Endodermal cell (in vitro differentiated cells): ENCODE data around the gene FAIM2. TPM values are rescaled to one million over a fixed set of nuclear protein-coding genes. Genes with fewer than 3 reads are reported as not detected.

Experiments used
- DNase-seq: peaks from one replicate; pipeline ENCODE4 v3.0.0-alpha.2; 2017
- H3K27ac ChIP-seq: 2 replicates; pipeline ENCODE4 v1.5.1; 2013; ENCODE audit warnings: mild to moderate bottlenecking, low read depth, low read length, moderate library complexity
- H3K27me3 ChIP-seq: 2 replicates; pipeline ENCODE4 v1.6.1; 2013; ENCODE audit warnings: mild to moderate bottlenecking, low read length, moderate library complexity; ENCODE audit not compliant: insufficient read depth, control insufficient read depth, poor library complexity, severe bottlenecking
- H3K36me3 ChIP-seq: 2 replicates; pipeline ENCODE4 v1.7.0; 2013; ENCODE audit warnings: mild to moderate bottlenecking, low read length, moderate library complexity; ENCODE audit not compliant: control insufficient read depth, insufficient read depth
- H3K4me1 ChIP-seq: one replicate; pipeline ENCODE4 v1.7.0; 2013; ENCODE audit warnings: low read length; ENCODE audit not compliant: control insufficient read depth, insufficient read depth
- H3K4me3 ChIP-seq: 2 replicates; pipeline ENCODE4 v1.5.1; 2013; ENCODE audit warnings: mild to moderate bottlenecking, low read length, moderate library complexity
- H3K9ac ChIP-seq: 2 replicates; pipeline ENCODE4 v1.6.1; 2013; ENCODE audit warnings: mild to moderate bottlenecking, low read length, moderate library complexity; ENCODE audit not compliant: poor library complexity, severe bottlenecking; ENCODE audit errors: extremely low read depth
- H3K9me3 ChIP-seq: 2 replicates; pipeline ENCODE4 v1.6.1; 2013; ENCODE audit warnings: mild to moderate bottlenecking, low read length, moderate library complexity; ENCODE audit not compliant: control insufficient read depth
- H3K27ac Mint-ChIP-seq: 2 replicates; pipeline ENCODE4 v1.8.0; 2020; ENCODE audit warnings: mixed read lengths
- H3K27me3 Mint-ChIP-seq: 2 replicates; pipeline ENCODE4 v1.8.0; 2021; ENCODE audit warnings: mild to moderate bottlenecking, mixed read lengths; ENCODE audit not compliant: insufficient read depth
- H3K36me3 Mint-ChIP-seq: 2 replicates; pipeline ENCODE4 v1.8.0; 2020; ENCODE audit warnings: low read depth, mixed read lengths
- H3K4me1 Mint-ChIP-seq: 2 replicates; pipeline ENCODE4 v1.8.0; 2020; ENCODE audit warnings: mixed read lengths
- H3K4me3 Mint-ChIP-seq: 2 replicates; pipeline ENCODE4 v1.8.0; 2020; ENCODE audit warnings: mild to moderate bottlenecking, moderate library complexity, mixed read lengths
- H3K9me3 Mint-ChIP-seq: 2 replicates; pipeline ENCODE4 v1.8.0; 2020; ENCODE audit warnings: mild to moderate bottlenecking, mixed read lengths
- WGBS, 2 experiments: methylation state at CpG; one replicate each; pipeline versions ENCODE4 v1.1.5 to v1.1.7; 2013; ENCODE audit warnings: missing lambda C conversion rate in 2 of 2, mixed read lengths in 1 of 2; ENCODE audit not compliant: insufficient coverage in 1 of 2, insufficient read length in 1 of 2; 5-methylcytosine and 5-hydroxymethylcytosine counted together
- total RNA-seq, 2 donors: library from RNA; stranded (reverse); fragmentation: NEBNext Ultra II Directional in 1 of 2; extraction: Animal tissue kit (Norgen Biotek cat#: 25700) in 1 of 2; gene quantifications; 2 replicates in 1 of 2; 3 replicates in 1 of 2; pipeline ENCODE4 v1.2.1, GENCODE V29; 2021
- TF ChIP-seq, protein P1 (sequence below): fragments of 200-600 bp; sonication (generic); conservative IDR thresholded peaks from 2 replicates; pipeline ENCODE4 v1.5.0; 2021; ENCODE audit warnings: antibody characterized with exemption, mild to moderate bottlenecking

Gene FAIM2
- total RNA-seq, 2 donors from 2014 or later = not detected

DNA sequence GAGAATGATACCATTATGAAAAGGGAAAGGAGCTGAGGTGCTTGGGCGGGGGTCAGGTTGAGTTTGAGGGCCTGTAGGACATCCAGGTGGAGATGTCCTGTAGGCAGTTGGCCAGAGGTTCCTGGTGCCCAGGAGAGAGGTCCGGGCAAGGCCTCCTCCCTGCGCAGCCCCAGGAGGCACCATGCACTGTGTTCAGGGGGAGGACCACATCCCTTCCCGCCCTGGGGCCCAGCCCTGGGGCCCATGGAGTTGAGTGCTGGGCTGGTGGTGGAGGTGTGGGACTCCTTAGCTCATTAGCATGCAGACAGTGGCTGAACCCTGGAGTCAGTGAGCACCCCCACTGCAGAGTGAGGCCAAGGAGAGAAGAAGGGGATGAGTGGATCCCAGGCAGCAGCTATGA is 5.7 kb upstream of the FAIM2 start:
- Mint-ChIP-seq H3K4me1 (peaks cover 29% of the 10 kb centered on the region), H3K27me3 (peaks cover 24% of the 10 kb centered on the region), H3K9me3 (no peaks in the 10 kb centered on the region), H3K27ac (no peak overlapping the region), H3K4me3 (no peak overlapping the region), H3K36me3 (no peaks in the 10 kb centered on the region)
- no peak overlapping the region for H3K4me3 ChIP-seq
- TF ChIP-seq, protein P1, sequence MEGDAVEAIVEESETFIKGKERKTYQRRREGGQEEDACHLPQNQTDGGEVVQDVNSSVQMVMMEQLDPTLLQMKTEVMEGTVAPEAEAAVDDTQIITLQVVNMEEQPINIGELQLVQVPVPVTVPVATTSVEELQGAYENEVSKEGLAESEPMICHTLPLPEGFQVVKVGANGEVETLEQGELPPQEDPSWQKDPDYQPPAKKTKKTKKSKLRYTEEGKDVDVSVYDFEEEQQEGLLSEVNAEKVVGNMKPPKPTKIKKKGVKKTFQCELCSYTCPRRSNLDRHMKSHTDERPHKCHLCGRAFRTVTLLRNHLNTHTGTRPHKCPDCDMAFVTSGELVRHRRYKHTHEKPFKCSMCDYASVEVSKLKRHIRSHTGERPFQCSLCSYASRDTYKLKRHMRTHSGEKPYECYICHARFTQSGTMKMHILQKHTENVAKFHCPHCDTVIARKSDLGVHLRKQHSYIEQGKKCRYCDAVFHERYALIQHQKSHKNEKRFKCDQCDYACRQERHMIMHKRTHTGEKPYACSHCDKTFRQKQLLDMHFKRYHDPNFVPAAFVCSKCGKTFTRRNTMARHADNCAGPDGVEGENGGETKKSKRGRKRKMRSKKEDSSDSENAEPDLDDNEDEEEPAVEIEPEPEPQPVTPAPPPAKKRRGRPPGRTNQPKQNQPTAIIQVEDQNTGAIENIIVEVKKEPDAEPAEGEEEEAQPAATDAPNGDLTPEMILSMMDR = no peak
- no peak overlapping the region for H3K9ac ChIP-seq
- no peak overlapping the region for H3K27ac ChIP-seq
- DNase-seq = no peak
- H3K4me1 ChIP-seq = peaks cover 2% of the 10 kb centered on the region
- 80 to 92% methylated on average over 1 to 4 of the region's 4 CpGs for WGBS, 2 experiments
- H3K27me3 ChIP-seq = peaks cover 12% of the 10 kb centered on the region
- H3K36me3 ChIP-seq = no peaks in the 10 kb centered on the region
- H3K9me3 ChIP-seq = no peaks in the 10 kb centered on the region

DNA sequence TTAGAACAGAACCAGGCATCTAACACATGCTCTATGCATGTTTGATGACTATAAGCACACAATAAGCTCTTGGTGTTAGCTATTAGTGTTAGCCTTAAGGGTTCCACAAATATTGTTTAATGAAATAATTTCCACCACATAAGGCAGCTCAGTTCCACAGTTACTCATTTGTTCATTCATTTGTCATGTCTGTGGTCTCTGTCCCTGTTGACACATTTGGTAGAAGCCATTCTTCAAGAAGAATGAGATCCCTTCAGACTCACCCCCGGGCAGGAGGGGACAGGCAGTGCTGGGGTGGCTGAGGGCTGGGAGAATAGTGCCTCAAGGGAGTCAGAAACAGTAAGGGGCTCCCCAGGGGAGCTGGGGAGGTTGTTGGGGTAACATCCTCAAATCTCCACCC is 3.7 kb upstream of the FAIM2 start:
- H3K27me3 Mint-ChIP-seq = peaks cover 42% of the 10 kb centered on the region
- no peaks in the 10 kb centered on the region for H3K9me3 Mint-ChIP-seq
- Histone ChIP-seq H3K9me3 (no peaks in the 10 kb centered on the region), H3K36me3 (no peaks in the 10 kb centered on the region), H3K9ac (no peak overlapping the region), H3K4me1 (no peaks in the 10 kb centered on the region), H3K27me3 (peaks cover 31% of the 10 kb centered on the region), H3K4me3 (no peak overlapping the region), H3K27ac (no peak overlapping the region)
- peaks cover 17% of the 10 kb centered on the region for H3K4me1 Mint-ChIP-seq
- H3K27ac Mint-ChIP-seq = no peak overlapping the region
- TF ChIP-seq, protein P1 = no peak
- no peak overlapping the region for H3K4me3 Mint-ChIP-seq
- H3K36me3 Mint-ChIP-seq = no peaks in the 10 kb centered on the region
- 86 to 100% methylated on average over 1 of the region's 1 CpG for WGBS, 2 experiments
- DNase-seq = no peak

DNA sequence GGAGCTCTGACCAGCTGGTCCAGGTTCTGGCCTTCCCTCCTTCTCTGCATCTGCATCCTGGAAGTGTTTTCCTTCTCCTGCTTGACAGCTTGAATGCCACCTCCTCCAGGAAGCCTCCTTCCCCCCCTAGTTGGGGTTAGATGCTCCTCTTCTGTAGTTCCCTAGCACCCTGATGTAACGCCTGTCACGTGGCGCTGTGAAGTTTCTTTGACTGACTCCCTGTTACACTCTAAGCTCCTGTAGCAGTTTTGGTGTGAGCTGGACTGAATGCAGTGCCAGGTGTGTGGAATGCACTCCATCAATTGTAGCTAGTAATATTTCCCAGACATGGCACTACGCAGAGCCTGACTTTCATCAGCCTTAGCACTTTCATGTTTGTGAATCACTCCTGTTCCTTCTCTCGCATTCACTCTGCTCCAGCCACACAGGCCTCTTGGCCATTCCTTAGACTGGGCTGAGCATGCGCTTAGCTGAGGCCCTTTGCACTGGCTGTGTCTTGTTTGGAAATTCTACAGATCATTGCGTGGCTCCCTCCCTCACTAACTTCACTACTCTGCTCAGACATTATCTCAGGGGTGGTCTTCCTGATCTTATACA is 2.1 kb upstream of the FAIM2 start:
- Mint-ChIP-seq H3K27ac (no peak overlapping the region), H3K27me3 (peaks cover 50% of the 10 kb centered on the region), H3K4me1 (peaks cover 13% of the 10 kb centered on the region), H3K9me3 (no peaks in the 10 kb centered on the region), H3K4me3 (no peak overlapping the region), H3K36me3 (no peaks in the 10 kb centered on the region)
- Histone ChIP-seq H3K4me1 (no peaks in the 10 kb centered on the region), H3K27ac (no peak overlapping the region), H3K27me3 (peaks cover 35% of the 10 kb centered on the region), H3K9me3 (no peaks in the 10 kb centered on the region), H3K4me3 (no peak overlapping the region), H3K36me3 (no peaks in the 10 kb centered on the region), H3K9ac (no peak overlapping the region)
- TF ChIP-seq, protein P1 = no peak
- DNase-seq = no peak
- WGBS, 2 experiments = 90 to 94% methylated on average over 3 to 7 of the region's 7 CpGs
